ENCODE measurements around the gene TTC9B.

The TTC9B gene

DNA sequence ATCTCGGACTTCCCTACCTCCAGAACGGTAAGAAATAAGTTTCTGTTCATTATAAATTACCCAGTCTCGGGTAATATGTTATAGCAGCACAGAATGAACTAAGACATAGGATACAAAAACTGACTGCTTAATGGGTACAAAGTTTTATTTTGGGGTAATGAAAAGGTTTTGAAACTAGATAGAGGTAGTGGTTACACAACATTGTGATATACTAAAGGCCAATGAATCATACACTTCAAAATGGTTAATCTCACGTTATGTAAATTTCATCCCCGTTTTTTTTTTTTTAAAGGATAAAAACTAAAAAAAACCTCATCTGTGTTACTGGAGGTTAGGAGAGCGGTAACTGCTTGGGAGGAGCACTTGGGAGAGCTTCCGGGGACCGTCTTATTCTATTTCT, 43.4 kb upstream of the TTC9B start:
- TF ChIP-seq, protein P1, sequence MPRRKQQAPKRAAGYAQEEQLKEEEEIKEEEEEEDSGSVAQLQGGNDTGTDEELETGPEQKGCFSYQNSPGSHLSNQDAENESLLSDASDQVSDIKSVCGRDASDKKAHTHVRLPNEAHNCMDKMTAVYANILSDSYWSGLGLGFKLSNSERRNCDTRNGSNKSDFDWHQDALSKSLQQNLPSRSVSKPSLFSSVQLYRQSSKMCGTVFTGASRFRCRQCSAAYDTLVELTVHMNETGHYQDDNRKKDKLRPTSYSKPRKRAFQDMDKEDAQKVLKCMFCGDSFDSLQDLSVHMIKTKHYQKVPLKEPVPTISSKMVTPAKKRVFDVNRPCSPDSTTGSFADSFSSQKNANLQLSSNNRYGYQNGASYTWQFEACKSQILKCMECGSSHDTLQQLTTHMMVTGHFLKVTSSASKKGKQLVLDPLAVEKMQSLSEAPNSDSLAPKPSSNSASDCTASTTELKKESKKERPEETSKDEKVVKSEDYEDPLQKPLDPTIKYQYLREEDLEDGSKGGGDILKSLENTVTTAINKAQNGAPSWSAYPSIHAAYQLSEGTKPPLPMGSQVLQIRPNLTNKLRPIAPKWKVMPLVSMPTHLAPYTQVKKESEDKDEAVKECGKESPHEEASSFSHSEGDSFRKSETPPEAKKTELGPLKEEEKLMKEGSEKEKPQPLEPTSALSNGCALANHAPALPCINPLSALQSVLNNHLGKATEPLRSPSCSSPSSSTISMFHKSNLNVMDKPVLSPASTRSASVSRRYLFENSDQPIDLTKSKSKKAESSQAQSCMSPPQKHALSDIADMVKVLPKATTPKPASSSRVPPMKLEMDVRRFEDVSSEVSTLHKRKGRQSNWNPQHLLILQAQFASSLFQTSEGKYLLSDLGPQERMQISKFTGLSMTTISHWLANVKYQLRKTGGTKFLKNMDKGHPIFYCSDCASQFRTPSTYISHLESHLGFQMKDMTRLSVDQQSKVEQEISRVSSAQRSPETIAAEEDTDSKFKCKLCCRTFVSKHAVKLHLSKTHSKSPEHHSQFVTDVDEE (CRISPR knock-in tag; IDR thresholded peaks at IDR 0.05), result no peak
- TF ChIP-seq CREB5 (CRISPR knock-in tag; IDR thresholded peaks at IDR 0.05; ENCODE audit: low read depth) (no peak), RARB (CRISPR knock-in tag; IDR thresholded peaks at IDR 0.05) (no peak), ZC3H10 (CRISPR knock-in tag; IDR thresholded peaks at IDR 0.05) (no peak)
- no peak for ATAC-seq

DNA sequence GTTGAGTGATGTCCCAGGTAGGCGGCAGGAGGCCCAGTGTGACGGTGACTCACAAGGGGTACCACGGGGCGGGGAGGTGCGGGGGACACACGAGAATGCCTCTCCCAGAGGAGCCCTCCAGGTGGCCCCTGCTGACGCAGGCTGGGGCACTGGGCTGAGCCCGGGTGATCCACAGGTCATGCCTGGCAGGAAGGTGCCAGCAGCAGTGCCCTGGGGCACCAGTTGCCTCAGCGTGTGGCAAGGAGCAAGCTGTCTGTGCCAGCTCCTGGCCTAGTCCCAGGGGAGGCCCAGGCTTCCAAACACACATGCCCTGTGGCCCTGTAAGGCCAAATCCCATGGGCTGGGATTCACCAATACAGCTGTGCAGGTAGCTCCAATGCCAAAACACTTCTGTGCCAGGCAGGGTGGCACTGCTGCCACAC, 38.9 kb upstream of the TTC9B start:
- no peak for ATAC-seq

GRCh38 chr19:40256512-40256911, 38.3 kb upstream of the TTC9B start:
- no peak for ATAC-seq

More for the DNA sequence above, 38.9 kb upstream of the TTC9B start:
- TF ChIP-seq ZC3H10 (CRISPR knock-in tag; IDR thresholded peaks at IDR 0.05), result no peak
- no peak for TF ChIP-seq BACH2 (CRISPR knock-in tag; IDR thresholded peaks at IDR 0.05; ENCODE audit: borderline replicate concordance)
- TF ChIP-seq TCF4 (CRISPR knock-in tag; IDR thresholded peaks at IDR 0.05; ENCODE audit: borderline replicate concordance), result no peak
- TF ChIP-seq, protein P2, sequence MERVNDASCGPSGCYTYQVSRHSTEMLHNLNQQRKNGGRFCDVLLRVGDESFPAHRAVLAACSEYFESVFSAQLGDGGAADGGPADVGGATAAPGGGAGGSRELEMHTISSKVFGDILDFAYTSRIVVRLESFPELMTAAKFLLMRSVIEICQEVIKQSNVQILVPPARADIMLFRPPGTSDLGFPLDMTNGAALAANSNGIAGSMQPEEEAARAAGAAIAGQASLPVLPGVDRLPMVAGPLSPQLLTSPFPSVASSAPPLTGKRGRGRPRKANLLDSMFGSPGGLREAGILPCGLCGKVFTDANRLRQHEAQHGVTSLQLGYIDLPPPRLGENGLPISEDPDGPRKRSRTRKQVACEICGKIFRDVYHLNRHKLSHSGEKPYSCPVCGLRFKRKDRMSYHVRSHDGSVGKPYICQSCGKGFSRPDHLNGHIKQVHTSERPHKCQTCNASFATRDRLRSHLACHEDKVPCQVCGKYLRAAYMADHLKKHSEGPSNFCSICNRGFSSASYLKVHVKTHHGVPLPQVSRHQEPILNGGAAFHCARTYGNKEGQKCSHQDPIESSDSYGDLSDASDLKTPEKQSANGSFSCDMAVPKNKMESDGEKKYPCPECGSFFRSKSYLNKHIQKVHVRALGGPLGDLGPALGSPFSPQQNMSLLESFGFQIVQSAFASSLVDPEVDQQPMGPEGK (CRISPR knock-in tag; IDR thresholded peaks at IDR 0.05; ENCODE audit: borderline replicate concordance), result no peak
- no peak for TF ChIP-seq POU6F1 (CRISPR knock-in tag; IDR thresholded peaks at IDR 0.05; ENCODE audit: borderline replicate concordance, low read depth)
- no peak for TF ChIP-seq ARNTL (CRISPR knock-in tag; IDR thresholded peaks at IDR 0.05; ENCODE audit: borderline replicate concordance, low read depth)
- no peak for TF ChIP-seq ESRRG (CRISPR knock-in tag; IDR thresholded peaks at IDR 0.05)
- TF ChIP-seq RARB (CRISPR knock-in tag; IDR thresholded peaks at IDR 0.05), result no peak
- TF ChIP-seq SNAI2 (CRISPR knock-in tag; IDR thresholded peaks at IDR 0.05), result no peak

DNA sequence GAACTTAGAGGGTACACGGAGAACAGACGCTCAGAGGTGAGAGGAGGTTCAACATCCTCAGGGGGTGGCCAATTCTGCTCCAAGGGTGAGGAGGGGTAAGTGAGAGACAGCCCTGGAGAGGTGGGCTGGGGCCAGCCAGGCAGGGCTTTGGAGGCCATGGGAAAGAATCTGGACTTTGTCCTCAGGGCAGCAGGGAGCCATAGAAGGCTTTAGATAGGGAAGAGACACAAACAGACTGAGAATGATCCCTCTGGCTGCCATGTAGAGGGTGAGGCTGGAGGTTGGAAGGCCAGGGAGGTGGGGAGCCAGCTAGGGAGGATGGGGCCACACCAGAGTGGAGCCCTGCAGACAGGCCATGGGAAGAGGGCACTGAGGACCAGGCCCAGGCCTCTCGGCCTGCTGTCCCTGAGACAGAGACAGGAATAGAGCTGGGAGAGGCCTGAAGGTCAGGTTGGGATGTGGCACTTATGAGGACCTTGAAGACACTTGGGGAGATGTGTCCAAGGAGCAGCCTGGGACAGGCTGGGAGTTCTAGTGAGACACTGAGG, 37.5 kb upstream of the TTC9B start:
- ATAC-seq, result no peak
- TF ChIP-seq TCF4 (CRISPR knock-in tag; IDR thresholded peaks at IDR 0.05; ENCODE audit: borderline replicate concordance) (no peak), ZFP3 (CRISPR knock-in tag; IDR thresholded peaks at IDR 0.05) (no peak), ZNF8 (CRISPR knock-in tag; IDR thresholded peaks at IDR 0.05) (no peak), RARB (CRISPR knock-in tag; IDR thresholded peaks at IDR 0.05) (no peak), CREB5 (CRISPR knock-in tag; IDR thresholded peaks at IDR 0.05; ENCODE audit: low read depth) (no peak), ESRRG (CRISPR knock-in tag; IDR thresholded peaks at IDR 0.05) (no peak), TOX (CRISPR knock-in tag; IDR thresholded peaks at IDR 0.05; ENCODE audit: borderline replicate concordance) (no peak), ZNF70 (CRISPR knock-in tag; IDR thresholded peaks at IDR 0.05) (no peak), POU6F1 (CRISPR knock-in tag; IDR thresholded peaks at IDR 0.05; ENCODE audit: borderline replicate concordance, low read depth) (no peak)
- TF ChIP-seq, protein P3, sequence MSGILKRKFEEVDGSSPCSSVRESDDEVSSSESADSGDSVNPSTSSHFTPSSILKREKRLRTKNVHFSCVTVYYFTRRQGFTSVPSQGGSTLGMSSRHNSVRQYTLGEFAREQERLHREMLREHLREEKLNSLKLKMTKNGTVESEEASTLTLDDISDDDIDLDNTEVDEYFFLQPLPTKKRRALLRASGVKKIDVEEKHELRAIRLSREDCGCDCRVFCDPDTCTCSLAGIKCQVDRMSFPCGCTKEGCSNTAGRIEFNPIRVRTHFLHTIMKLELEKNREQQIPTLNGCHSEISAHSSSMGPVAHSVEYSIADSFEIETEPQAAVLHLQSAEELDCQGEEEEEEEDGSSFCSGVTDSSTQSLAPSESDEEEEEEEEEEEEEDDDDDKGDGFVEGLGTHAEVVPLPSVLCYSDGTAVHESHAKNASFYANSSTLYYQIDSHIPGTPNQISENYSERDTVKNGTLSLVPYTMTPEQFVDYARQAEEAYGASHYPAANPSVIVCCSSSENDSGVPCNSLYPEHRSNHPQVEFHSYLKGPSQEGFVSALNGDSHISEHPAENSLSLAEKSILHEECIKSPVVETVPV (CRISPR knock-in tag; IDR thresholded peaks at IDR 0.05), result no peak
- TF ChIP-seq, protein P1 (CRISPR knock-in tag; IDR thresholded peaks at IDR 0.05), result no peak

More at GRCh38 chr19:40256512-40256911, 38.3 kb upstream of the TTC9B start:
- TF ChIP-seq ARNTL (CRISPR knock-in tag; IDR thresholded peaks at IDR 0.05; ENCODE audit: borderline replicate concordance, low read depth) (no peak), GLIS3 (CRISPR knock-in tag; IDR thresholded peaks at IDR 0.05) (no peak), ZFP30 (CRISPR knock-in tag; IDR thresholded peaks at IDR 0.05) (no peak), CSDC2 (CRISPR knock-in tag; IDR thresholded peaks at IDR 0.05) (no peak)
